GM18508 (cell line): ENCODE measurements around the gene EML6.

Experiments
- ATAC-seq: cut with Tn5 transposase; IDR thresholded peaks from one replicate; pipeline ENCODE4 v1.9.1; 2021; ENCODE audit warnings: moderate number of reproducible peaks; ENCODE audit not compliant: insufficient read depth, unreplicated experiment

EML6 gene

DNA sequence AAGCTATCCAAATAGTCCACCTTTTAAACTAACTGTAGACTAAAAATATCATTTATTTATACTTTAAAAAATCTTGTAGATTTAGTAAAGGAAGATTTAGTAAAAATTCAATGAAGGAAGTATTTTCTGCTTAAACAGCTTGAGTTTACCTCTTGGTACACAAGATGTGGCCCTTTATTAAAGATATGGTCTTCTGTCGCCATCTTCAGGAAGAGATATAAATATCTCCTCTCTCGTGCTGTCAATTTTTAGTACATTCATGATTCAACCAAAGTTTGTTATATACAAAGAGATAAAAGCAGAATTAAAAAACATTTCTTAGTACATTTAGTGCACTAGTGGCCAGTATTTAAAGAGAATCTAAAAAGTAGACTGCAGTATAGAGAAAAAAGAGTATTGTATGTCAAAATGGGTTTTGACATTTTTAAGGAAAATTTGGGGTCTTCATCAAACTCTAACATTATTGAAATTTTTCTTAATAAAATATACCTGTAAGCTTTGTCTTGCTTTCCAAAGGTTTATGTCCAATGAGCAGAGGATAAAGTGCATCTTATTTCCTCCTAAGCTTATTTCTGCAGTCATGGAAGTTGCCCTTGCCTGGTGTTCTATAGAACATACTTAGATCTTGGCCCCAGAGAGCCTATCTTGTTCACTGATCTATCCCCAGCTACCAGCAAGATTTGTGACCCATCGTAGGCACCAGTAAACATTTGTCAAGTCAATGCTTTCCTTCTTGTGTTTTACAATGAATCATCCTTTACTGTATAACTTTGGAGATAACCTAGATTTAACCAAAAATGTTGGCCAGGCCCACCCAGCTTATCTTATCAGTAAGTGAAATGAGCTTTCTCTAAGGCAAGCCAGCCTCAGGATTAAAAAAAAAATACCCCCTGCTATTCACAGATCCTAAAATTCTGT is 18.5 kb upstream of the EML6 start:
- no peak for ATAC-seq

DNA sequence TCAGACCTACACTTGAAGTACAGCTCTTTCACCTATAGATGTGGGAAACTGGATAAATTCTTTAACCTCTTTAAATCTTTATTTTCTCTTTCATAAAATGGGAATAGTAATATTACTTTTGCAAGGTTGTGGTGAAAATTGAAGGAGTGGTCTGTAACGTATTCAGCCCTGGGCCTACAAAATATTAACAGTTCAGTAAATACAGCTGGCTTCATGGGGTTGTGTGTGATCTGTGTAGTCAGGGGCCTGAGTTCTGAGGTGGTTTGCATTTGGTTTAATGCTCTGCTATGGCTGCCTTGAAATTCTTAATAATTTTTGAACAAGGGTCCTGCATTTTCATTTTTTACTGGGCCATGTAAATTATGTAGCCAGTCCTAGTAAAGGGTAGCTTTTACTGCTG is 16.8 kb upstream of the EML6 start:
- ATAC-seq = no peak

DNA sequence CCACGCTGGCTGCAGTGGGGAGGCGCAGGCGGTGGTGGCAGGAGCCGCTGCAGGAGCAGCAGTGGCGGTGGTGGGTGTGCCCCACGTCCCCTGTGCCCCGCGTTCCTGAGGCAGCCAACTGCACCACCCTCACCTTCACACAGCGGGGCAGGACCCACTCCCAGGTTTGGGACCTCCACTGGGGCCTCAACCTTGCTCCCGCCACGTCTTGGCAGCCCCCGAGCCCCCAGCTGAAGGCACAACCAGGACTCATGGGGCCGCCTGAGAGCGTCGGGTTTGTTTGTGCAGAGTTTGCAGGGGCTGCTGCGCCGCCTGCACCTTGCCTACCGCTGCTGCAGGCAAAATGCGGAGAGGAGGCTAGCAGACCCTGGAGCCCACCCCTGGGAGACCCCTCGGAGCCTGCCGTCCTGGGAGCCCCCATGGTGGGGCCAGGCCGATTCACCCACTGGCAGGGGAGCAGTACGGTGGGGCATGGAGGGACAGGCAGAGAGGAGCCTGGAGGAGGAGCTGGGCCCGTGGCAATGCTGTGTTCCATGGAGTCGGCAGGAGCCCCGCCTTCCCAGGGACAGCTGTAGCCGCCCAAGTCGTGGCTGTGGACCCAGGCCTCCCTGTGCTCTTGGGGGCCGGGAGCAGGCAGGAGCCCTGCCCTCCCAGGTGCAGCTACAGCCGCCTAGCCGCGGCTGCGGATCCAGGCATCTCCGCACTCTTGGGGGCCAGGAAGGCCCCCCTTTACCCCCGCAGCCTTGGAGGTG is 14.7 kb upstream of the EML6 start:
- ATAC-seq = no peak

DNA sequence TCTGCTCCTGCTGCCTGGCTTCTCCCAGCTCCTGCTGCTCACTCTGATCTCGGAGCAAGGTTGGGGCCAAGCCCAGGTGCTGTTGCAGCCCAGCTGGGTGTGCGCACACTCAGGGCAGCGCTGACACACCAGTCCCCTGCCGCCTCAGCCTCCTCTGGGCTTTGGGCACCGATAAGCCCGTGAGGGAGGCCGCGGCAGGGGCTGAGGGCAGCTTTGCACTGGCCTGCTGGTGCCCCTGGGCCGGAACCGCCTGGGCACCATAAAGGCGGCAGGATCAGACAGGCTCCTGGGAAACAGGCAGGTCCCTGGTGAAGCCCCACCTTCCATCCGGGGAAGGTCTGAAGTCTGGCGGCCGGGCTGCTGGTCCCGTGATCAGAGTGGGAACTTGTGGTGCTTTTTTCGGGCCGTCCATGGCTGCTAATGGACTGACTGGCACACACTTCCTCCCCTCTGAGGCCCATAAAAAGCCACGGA is 14.1 kb upstream of the EML6 start:
- ATAC-seq = no peak

DNA sequence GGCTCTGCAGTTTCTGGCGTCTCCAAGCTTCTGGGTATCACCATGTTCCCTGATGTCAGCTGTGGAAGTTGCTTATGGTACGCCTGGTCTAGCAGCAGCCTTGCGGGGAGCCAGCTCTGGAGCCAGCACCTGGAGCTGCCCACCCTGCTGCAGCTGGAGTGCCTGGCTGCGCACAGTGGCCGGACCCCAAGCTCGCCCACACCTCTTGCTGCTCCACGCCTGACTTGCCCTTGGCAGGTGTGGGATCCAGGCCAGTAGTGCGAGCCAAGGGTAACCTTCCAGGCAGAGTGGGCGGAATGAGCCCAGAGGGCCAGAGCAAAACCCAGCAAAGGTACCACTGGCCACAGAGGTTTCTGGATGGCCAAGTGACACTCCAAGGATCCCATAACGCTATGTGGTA is 13.2 kb upstream of the EML6 start:
- ATAC-seq = no peak

DNA sequence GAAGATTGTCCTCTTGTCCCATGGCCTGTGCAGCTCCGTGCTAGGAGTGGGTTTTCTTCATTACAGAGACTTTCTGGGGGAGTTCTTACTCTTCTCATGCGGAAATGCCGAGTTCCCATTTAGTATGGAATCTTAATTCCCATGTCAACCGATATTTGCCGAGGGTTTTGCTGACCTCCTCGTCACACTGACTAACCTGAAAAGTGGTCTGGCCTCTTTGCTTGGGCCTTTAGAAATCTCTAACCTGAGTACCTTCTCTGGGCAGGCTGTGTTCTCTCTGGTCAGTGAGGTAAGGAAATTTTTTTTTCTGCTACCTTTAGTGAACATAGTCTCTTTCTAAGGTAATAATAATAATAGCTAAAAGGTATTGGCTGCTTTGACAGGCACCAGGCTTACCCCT is 10.9 kb upstream of the EML6 start:
- ATAC-seq = no peak

DNA sequence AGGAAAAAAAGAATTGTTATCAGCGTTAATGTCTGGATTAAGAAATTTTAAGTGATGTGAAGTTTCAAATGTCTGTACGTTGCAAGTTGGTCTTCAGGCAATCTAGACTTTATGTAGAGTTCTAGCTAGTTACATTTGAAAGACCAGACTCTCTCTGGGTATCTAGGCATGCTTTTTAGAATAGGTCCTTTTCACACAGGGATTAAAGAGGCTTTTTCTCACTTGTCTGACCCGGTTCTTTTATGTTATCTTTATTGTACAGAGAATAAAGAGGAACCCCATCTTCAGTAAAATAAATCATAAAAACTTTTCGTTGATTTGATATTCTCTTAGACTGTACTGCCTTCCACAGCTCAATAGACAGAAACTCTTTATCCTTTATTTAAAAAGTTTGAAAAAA is 8.5 kb upstream of the EML6 start:
- no peak for ATAC-seq

DNA sequence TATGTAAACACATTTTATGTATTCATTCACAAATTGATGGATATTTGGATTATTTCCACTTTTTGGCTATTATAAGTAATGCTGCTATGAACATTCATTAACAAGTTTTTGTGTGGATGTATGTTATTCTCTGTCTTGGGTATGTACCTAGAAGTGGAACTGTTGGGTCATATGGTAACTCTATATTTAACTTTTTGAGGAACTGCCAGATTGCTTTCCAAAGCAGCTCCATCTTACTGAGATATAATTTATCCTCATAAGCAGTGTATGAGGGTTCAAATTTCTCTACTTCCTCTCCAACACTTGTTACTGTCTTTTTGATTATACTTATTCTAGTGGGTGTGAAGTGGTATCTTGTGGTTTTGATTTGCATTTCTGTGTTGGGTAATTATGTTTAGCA is 7.1 kb upstream of the EML6 start:
- ATAC-seq = no peak

DNA sequence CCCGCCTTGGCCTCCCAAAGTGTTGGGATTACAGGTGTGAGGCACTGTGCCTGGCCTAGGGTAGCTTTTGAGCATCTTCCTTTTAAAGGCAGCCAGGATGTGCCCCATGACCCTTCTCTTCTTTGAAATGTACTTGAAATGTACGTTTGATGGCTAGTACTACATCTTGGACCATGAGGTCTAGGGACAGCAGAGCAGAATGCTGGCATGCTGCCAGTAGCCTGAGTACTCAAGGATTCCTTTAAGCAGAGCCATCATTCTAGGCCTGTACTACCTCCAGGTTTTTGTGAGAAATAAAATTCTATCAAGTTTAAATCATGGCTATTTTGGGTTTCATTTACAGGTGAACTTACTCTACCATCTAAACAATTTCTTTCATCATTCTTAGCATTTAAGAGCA is 2.9 kb upstream of the EML6 start:
- no peak for ATAC-seq

DNA sequence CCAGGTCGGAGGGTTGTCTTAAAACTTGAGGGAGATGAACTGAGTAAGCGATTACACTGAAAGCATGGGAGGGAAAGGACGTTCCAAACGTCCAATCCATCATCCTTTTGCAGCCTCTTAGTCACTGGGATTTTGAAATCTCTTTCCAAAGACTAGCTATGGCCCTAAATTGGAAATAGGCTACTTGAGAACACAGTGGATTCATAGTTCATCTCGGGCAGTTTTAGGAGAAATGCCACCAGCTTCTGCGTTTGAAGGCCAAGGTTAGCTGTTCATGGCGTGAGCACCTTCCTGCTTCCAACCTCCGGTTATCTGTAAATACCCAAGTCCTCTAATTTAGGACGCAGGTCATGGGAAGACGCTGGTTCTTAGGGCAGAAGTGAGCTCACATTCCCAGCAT is 821 bp upstream of the EML6 start:
- no peak for ATAC-seq

DNA sequence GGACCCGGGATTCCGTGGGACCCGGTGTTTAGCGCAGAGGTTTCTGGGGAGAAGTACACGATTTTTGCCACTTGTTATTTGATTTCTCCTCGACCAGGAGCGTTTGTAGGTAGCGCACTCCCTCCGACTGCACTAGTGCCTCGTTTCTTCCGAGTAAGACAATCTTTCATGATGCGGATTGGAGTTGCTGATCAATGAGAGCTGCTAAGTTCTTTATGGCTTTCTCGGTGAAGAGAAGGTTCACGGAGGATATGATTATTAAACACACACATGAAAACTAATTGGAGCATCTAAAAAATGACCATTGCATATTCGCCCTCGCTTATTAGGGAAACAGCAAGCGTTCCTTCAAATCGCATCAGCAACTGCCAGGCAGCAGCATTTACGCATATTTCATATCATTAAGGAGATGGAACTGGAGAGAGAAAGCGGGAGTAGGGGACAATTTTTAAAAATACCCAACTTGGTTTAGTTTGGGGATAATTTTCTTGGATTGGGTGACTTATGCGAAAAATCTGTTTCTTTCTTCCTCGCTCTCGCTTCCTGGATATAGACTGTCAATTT is 616 bp downstream of the EML6 start:
- no peak for ATAC-seq

DNA sequence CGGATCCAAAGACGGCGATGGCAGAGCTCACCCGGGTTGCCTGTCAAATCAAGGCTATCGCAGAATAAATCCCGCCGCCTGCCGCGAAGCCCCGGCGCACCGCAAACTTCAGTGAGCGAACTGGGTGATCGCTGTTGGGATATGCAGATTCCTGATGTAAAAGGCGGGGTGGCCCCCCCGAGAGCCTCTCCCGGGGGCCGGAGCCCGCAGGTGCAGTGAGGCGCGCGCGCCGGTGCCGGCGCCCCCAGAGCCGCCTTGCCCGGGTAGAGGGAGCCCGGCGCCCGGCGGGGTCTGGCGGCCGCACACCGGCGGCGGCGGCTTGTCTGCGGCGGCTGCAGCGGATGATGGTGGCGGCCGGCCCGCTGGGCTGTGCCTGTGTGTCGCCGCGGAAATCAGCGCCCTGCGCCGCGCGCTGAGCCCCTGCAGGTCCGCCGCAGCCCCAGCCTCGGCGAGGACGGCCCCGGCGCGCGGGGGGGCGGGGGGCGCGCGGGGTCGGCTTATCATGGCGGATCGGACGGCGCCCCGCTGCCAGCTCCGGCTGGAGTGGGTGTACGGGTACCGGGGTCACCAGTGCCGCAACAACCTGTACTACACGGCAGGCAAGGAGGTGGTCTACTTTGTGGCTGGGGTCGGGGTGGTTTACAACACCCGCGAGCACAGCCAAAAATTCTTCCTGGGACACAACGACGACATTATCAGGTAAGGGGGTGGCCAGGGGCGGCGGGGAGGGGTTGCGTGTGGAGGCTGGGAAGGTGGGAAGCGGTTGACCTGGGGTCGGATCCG is 1.3 kb downstream of the EML6 start:
- no peak for ATAC-seq

DNA sequence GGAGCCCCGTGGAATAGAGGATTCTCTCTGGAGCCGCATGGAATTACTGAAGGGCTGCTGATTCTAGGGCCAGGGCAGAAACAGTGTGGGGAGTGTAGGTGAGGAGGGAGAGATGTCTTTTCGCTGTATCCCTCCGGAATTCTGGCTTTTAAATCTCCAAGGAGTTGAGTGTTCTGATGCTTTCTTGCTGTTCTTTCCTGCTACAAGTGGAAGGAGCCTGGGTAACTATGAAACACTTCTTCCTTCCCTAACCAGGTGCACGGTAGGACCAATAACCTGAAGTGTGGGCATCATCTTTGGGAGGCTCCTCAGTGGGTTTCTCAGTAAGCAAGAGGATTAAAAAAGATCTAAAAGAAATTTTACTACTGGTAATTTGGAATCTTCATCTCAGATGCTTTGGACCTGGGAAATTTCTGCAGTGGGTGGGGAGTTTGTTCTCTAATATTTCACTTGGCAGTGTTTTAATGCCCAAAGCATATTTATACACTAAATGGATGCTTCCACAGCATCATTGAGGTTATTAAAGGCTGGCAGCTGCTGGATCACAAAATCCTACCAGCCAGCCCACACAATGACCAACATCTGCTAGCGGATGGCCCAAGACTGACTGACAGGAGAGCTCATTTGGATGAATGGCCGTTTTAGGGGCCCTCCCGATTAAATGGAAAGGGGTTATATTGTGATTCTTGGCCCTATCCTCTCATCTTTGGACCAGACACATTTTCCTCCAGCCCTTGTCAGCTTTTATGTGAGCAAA is 2.1 kb downstream of the EML6 start:
- ATAC-seq = no peak

DNA sequence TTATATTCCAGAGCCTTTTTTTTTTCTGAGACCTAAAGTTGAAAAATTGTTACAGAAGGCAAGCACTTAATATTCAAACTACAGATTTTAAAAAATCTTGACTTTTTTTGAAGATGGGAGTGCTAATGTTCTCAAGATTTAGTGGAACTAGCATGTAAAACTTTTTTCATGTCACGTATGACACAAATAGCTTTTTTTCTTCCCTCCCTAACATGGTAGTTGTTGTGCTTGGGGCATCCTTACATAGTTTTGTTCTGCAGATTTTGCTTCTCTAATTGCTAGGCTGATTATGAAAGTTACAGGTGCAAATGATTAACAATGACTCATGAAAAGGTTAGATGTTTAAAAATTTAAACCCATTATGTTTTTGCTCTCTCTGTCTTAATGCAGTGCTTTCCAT is 3.0 kb downstream of the EML6 start:
- no peak for ATAC-seq

DNA sequence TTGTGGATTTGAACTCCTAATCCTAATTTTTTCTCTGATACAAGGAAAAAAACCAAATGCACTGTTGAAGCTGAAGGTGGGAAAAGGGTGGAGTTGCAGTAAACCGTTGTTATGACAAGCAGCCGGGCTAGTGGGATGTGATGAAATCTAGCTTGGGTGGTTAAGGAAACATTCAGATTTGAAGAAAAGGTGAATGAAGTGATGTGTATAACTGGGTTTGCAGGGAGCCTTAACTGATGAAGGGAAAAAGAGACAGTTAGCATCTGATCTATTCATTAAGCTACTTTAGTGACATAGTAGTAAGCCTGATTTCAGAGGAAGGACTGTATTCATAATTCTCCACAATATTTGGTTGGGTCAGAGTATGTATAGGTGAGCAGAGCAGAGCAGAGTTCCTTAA is 3.5 kb downstream of the EML6 start:
- ATAC-seq = no peak

DNA sequence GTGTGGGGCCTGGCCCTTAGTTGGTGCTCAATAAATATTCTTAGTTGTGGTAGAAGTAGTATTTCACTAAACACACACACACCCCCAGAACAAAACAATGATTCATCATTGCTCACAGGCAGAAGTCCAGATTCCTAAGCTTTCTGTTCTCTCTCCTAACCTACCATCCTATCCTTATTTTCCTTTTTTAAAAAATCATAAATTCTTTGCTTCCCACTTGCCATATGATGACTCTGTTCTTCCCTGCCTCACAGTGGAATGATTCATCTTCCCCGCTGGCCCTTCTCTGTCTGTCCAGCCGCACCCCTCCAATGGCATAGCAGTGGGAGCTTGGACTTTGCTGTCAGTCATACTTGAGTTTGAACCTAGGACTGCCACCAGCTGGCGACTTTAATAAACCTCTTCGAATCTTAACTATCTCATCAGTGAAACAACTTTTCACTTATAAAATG is 5.2 kb downstream of the EML6 start:
- ATAC-seq = no peak

DNA sequence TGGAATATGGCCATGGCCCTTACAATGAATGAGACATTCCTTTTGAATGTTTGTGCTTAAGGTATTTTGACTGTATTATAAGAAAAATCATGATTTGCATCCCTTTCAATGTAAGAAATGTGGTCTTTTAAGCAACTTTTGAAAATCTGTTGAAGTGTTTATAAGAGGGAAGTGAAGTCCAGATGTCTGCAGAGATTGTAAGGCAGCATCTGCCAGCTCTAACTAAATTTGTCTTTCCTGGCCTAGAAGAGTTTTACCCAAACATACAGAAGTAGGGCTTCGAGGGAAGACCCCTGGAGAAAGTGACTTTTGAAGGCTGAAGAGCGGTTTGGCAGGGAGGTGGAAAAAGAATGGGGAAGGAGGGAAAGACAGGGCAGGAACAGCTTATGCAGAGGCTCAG is 12.2 kb downstream of the EML6 start:
- no peak for ATAC-seq

DNA sequence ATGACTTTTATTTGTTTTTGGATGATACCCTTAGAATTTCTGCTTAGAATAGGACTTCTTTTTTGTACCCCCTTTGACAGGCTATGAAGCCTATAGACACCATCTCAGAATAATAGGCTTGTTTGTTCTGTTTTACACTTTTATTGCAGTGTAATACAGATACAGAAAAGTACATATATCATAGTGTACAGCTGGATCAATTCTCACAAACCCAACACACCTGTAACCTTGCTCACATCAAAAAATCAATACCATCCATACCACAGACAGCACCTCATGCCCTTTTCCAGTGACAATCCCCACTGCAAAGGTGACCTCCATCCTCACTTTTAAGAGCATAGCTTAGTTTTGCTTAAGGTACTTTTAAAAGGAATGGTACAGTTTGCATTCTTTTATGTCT is 14.8 kb downstream of the EML6 start:
- no peak for ATAC-seq

DNA sequence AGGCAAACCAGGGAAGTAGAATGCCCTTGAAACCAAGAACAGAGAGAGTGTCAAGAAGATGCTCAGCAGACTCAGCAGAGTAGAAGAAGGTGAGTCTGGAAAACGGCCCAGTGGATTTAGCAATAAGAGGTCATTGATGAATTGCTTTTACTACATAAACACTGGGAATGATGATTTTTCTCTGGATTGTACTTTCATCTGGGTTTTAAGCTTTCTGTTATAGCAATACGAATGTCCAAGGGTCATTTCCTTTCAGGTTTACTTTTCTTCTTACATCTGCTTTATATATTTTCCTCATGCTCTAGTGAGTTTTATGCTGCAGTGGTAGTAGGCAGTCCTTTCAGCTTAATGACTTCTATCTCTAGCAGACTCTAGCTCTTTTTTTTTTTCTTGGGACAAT is 16.9 kb downstream of the EML6 start:
- ATAC-seq = no peak

DNA sequence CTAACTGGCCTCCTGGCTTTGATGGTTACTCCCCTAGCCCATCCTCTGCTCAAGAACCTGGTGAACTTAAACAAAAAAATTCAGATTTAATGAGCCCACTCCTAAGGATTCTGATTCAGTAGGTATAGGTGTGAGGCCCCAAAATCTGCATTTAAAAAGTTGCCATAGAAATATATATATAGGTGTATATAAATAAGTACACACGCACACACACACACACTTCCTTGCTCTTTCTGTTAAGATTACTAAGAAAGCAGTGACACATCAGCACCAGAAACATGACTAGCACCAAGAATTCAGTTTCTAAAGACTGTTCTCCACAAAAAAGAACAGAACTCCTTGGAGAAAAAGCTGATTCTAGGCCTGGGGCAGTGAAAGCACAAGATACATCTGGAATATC is 17.8 kb downstream of the EML6 start:
- ATAC-seq = no peak
